HG03060 (cell line): ENCODE data around the gene FBXW4.

Source experiments
- ATAC-seq: cut with Tn5 transposase; IDR thresholded peaks from one replicate; pipeline ENCODE4 v1.9.1; 2021; ENCODE audit warnings: low read depth, moderate number of reproducible peaks; ENCODE audit not compliant: unreplicated experiment

Gene FBXW4

DNA sequence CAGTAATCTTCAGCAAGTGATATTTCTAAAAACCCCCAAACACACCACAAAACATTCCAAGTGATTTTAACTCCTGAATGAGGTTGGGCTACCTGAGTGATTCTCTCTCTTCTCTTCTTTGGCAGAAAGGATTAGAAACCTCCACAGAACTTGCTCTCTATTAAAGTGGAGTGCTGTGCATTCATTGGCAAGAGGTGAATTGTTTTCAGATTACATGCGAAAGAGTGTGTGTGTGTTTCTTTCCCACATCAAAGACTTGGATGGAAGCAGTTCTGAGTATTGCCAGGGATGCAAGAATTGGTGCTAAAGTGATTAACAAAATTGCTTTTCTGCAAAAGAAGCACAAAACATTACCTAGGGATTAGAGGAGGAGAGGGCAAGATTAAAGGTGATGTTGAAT is 13.1 kb upstream of the FBXW4 start:
- no peak for ATAC-seq

GRCh38 chr10:101704331-101704730 is 9.4 kb upstream of the FBXW4 start:
- ATAC-seq = no peak

- no peak for ATAC-seq
These were observed 1.7 kb upstream of the FBXW4 start for GRCh38 chr10:101696632-101697031.

GRCh38 chr10:101695404-101695890 is 477 bp upstream of the FBXW4 start:
- no peak for ATAC-seq

GRCh38 chr10:101693978-101694673 is 844 bp downstream of the FBXW4 start:
- ATAC-seq = no peak

DNA sequence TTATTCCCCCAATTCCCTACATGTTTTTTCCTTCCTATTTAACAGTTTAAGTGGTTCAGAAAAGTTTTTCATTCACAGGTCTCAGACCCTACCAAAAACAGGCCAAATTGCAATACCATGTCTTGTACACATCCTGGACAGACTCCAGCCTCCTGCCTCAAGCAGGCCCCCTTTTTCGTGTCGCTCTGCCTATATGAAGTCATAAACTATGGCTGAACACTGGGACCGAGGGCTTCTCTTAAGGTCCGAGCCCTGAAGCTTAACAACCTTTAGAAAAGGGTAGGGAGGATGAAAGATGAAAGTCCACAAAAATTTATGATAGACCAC is 1.4 kb downstream of the FBXW4 start:
- ATAC-seq = no peak

DNA sequence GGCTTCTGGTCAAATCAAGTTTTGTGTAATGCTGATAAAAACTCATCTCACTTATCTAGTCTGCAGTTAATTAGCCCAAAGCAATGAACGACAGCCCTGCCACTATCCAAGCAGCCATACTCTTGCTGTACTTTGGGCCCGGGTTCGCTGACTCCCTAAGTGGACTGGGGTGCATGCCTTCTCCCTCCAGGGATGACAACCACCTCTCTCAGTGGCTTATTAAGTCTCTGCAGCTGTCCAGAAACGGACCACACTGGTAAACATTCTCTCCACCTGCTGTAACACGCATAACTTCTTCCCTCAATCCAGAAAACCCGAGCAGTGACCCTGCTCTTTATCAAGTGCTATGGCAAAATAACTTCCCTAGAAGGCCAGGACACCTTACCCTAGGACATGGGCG is 3.9 kb downstream of the FBXW4 start:
- ATAC-seq = no peak

GRCh38 chr10:101690461-101690860 is 4.5 kb downstream of the FBXW4 start:
- ATAC-seq = no peak

DNA sequence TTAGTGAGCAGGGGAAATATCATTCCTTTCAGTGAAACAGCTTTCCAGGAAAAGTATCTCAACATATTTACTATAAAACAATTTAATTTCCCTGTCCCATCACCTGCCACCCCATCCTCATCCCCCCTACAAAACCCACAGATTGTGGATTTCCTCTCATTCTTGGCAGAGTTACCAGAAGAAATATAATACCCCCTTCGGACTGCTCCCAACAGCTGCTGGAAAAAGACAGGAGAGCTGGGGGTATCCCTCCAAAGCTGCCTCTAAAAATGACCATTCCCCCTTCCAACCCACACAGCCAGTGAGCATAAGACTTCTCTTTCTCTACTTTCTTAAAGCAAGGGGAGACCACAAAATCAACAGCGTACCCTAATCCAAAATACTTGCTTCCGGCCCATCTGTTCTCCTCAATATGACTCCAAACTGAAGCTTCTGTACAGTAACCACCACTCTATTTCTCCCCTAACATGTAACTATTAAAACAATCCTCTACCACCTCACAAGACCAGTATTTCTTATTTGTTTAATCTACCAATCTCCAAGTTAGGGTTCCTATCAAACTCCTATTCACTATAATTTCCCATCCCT is 7.8 kb downstream of the FBXW4 start:
- ATAC-seq = no peak

DNA sequence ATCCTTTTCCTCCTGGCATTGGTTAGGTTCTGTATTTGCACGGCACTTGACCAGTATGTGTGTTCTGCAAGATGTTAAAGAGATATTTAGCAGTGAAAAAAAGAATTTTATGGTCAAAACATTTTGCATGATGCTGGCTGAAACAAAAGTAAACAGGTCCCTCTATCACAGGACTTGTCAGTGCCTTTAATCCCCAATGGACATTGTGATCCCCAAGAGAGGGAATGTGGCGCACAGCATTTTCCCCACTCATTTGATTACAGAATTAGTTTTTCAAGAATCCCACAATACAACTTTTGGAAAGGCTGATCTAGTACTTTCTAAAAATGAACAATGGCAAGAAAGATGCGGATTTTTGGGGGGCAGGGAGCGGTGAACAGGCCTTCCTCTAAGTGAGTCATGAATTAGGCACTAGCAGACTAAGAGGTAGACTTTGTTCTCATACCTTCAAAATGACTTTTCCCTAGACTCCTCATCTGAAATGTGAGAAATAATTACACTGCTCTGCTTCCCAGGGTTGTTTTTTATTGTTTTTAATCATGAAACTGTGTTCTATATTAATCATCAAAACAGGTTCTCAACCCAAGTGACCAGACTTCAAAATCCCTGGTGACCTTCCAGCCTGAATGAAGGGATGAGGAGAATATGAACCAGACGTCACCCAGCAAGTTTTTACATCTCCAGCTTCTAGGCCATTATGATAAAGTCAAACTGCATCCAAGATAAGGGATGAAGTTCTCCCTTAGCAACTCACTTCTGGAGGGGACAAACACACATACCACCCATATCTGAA is 8.6 kb downstream of the FBXW4 start:
- ATAC-seq = no peak

- ATAC-seq = no peak
These were observed 10.2 kb downstream of the FBXW4 start for GRCh38 chr10:101684782-101685181.

DNA sequence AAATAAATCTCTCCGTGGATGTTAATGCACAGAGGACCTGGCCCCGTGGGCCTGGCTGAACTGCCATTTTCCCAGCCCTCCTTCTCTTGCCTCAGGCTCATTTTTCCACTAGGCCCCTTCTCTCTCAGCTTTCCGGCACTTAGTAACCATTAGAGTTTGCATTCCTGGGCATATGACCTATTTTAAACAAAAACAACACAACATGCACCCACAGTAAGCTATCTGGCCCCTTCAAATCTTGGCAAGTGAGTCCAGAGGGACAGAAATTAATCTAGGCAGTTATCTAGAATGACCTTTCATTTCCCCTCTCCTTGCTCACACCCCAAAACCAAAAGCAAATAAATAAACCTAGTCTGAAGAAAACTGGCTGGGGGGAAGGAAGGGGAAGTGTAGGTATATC is 11.7 kb downstream of the FBXW4 start:
- ATAC-seq = no peak

DNA sequence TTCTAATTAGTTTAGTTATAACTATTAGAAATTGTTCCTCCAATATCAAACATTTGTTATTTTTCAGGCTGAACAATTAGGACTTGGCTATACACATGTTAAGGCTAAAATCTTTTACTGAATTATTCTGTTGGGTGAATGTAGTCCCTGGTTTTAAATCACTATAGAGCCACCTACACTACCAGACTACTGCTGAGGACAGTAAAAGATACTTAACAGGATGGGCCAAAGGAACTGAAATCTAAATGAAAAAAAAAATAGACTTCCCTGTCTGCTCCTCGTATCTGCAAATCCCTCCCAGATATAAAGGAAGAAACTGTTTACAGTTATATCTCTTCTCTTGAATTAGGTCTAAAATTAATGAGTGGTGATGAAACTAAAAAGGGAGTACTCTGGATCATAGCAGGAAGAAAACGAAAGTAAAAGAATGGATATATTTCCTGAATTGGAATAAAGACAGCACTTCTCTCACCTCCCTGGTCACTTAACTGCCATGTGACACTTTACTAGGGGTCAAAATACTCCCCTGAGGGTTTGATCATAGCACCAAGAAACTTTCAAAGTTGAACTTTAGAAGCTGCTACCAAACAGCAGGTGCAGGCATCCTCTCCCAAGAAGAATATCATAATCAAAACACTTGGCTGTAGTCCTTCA is 12.7 kb downstream of the FBXW4 start:
- ATAC-seq = no peak

- no peak for ATAC-seq
These were observed 18.4 kb downstream of the FBXW4 start for GRCh38 chr10:101676565-101676964.

- ATAC-seq = no peak
These were observed 19.9 kb downstream of the FBXW4 start for GRCh38 chr10:101675115-101675514.

GRCh38 chr10:101672536-101672935 is 22.4 kb downstream of the FBXW4 start:
- no peak for ATAC-seq

DNA sequence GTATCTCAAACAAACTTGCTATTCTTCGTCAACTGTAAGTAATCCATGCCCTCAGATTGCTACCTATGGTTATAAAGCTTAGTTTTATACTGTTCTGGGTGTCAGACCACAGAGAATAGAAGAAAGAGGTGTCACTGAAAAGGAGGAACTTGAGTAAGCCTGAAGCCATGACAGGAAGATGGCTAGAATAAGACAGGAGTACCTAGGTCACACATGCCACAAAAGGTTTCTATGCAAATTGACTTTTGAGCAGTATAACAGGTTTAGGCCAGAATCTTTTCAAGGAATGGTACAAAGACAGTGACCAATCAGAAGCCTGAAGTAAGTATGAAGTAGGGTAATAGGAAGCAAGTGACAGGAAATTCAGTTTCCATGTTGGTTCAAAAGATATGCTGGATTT is 23.5 kb downstream of the FBXW4 start:
- no peak for ATAC-seq

- no peak for ATAC-seq
These were observed 24.3 kb downstream of the FBXW4 start for GRCh38 chr10:101670635-101671034.

- ATAC-seq = no peak
These were observed 25.8 kb downstream of the FBXW4 start for GRCh38 chr10:101669181-101669580.

- ATAC-seq = no peak
These were observed 26.4 kb downstream of the FBXW4 start for GRCh38 chr10:101668566-101668965.

- ATAC-seq = no peak
These were observed 28.9 kb downstream of the FBXW4 start for GRCh38 chr10:101666083-101666482.
